Activated T-cell treated with anti-CD3 and anti-CD28 coated beads, Interleukin-2, amount 50 U/mL, for 4 hours (primary cell): Measurements from ENCODE around the gene DRD1. TPM values are rescaled to one million over a fixed set of nuclear protein-coding genes. Genes with fewer than 3 reads are reported as not detected.

Experiments used
- total RNA-seq, 3 donors: library from RNA; stranded (reverse); gene quantifications; one replicate each; pipeline ENCODE4 v1.2.1, GENCODE V29; 2021

The DRD1 gene
- total RNA-seq, 3 donors from 2014 or later, result 0.05 TPM; not detected in 2

Other genes with a start within 250 kb of the DRD1 start
- gene SFXN1, start 34.4 kb upstream of the DRD1 start, total RNA-seq, result 100 to 1,000 TPM; 345 to 411 (median 373) TPM
- 10 to 100 TPM; 25.3 to 56.1 (median 31.1) TPM for gene HRH2, start 213.9 kb upstream of the DRD1 start, total RNA-seq